K562 (cell line): ENCODE data around the gene FBXO8. TPM values are rescaled to one million over a fixed set of nuclear protein-coding genes. Genes with fewer than 3 reads are reported as not detected.

ENCODE experiments used
- ATAC-seq: fragments of 200-7000 bp; cut with Tn5 transposase; 3 replicates; pipeline ENCODE4 v1.9.1; 2020; ENCODE audit warnings: moderate library complexity
- BruUV-seq: library from RNA; stranded (reverse); fragments of 400-500 nt; replicated peaks from 2 replicates; lab custom pipeline; 2021; lab: Mats Ljungman, UMichigan
- CTCF ChIA-PET: fragments of 300-600 bp; formaldehyde crosslinking; extraction: SDS; loops from one replicate; lab custom pipeline; 2021; ENCODE audit warnings: low intra/inter-chr PET ratio; lab: Yijun Ruan, JAX
- POLR2A ChIA-PET: fragments of 300-600, 350-650 bp; sonication (Branson Sonifier 250); formaldehyde crosslinking; extraction: SDS; loops from one replicate; lab custom pipeline; 2021; ENCODE audit warnings: antibody characterized with exemption, inconsistent platforms; lab: Yijun Ruan, JAX
- DNase-seq, 4 experiments: peaks; one replicate each; pipeline versions ENCODE4 v3.0.0 to v3.0.0-alpha.2; 2011 to 2018; ENCODE audit warnings: low spot score in 3 of 4, mixed read lengths in 3 of 4; ENCODE audit errors: extremely low read depth in 1 of 4
- FAIRE-seq: peaks from 2 replicates; lab custom pipeline; 2011; peaks lifted over from hg19 to GRCh38; lab: Jason Lieb, UNC
- H2AFZ ChIP-seq: 2 replicates; pipeline ENCODE4 v1.6.0; 2011; ENCODE audit warnings: low read depth, low read length, control low read depth, inconsistent platforms
- H3K27ac ChIP-seq: fragments of 200-600 bp; 3 replicates; pipeline ENCODE4 v1.8.0; 2011; ENCODE audit warnings: low read depth, mild to moderate bottlenecking, control low read depth, inconsistent platforms, low read length, moderate library complexity, mixed read lengths; ENCODE audit errors: extremely low read depth
- H3K27me3 ChIP-seq, 2 experiments: fragments of 300-600 bp in 1 of 2; 2 replicates in 1 of 2; 3 replicates in 1 of 2; pipeline versions ENCODE4 v1.6.0 to v1.8.0; 2011; ENCODE audit warnings: inconsistent platforms in 2 of 2, low read length in 2 of 2, mild to moderate bottlenecking in 1 of 2, mixed read lengths in 1 of 2, moderate library complexity in 1 of 2; ENCODE audit not compliant: control insufficient read depth in 2 of 2, insufficient read depth in 2 of 2
- H3K36me3 ChIP-seq: fragments of 300-600 bp; 3 replicates; pipeline ENCODE4 v1.8.0; 2011; ENCODE audit warnings: mild to moderate bottlenecking, low read length, inconsistent platforms; ENCODE audit not compliant: control insufficient read depth, insufficient read depth
- H3K4me1 ChIP-seq, 2 experiments: fragments of 200-600 bp in 1 of 2; replicated peaks in 1 of 2; 2 replicates in 1 of 2; 3 replicates in 1 of 2; pipeline versions ENCODE4 v1.5.1 to v1.8.0; 2011; ENCODE audit warnings: inconsistent platforms in 2 of 2, low read length in 2 of 2, mild to moderate bottlenecking in 1 of 2, mixed read lengths in 1 of 2, moderate library complexity in 1 of 2; ENCODE audit not compliant: control insufficient read depth in 2 of 2, insufficient read depth in 2 of 2
- H3K4me2 ChIP-seq: 2 replicates; pipeline ENCODE4 v1.6.1; 2011; ENCODE audit warnings: low read length, control low read depth, inconsistent platforms, mixed read lengths; ENCODE audit not compliant: insufficient read depth
- H3K4me3 ChIP-seq: fragments of 200-600 bp; sonication (generic), shearing (Covaris generic); 2 replicates; pipeline ENCODE4 v1.5.1; 2016; ENCODE audit warnings: control low read depth, inconsistent platforms
- H3K79me2 ChIP-seq: fragments of 200-600 bp; 3 replicates; pipeline ENCODE4 v1.8.0; 2011; ENCODE audit warnings: low read length, inconsistent platforms; ENCODE audit not compliant: control insufficient read depth, insufficient read depth
- H3K9ac ChIP-seq, 2 experiments: 2 replicates each; pipeline versions ENCODE4 v1.6.0 to v1.6.1; 2011; ENCODE audit warnings: low read depth in 2 of 2, low read length in 2 of 2, control low read depth in 1 of 2, inconsistent platforms in 1 of 2, mild to moderate bottlenecking in 1 of 2, mixed read lengths in 1 of 2; ENCODE audit not compliant: insufficient read depth in 1 of 2
- H3K9me1 ChIP-seq: one replicate; pipeline ENCODE4 v1.6.0; 2011; ENCODE audit warnings: inconsistent platforms, mild to moderate bottlenecking, low read length, moderate library complexity; ENCODE audit not compliant: control insufficient read depth, insufficient read depth
- H3K9me3 ChIP-seq: replicated peaks from 2 replicates; pipeline ENCODE4 v1.5.1; 2011; ENCODE audit warnings: low read depth, low read length, inconsistent platforms; ENCODE audit not compliant: control insufficient read depth, insufficient read depth
- H4K20me1 ChIP-seq: replicated peaks from 2 replicates; pipeline ENCODE4 v1.6.1; 2011; ENCODE audit warnings: low read length, inconsistent platforms, mixed read lengths; ENCODE audit not compliant: control insufficient read depth, insufficient read depth
- ARID2 ChIP-seq: fragments of 450-650 bp; IDR thresholded peaks from 2 replicates; pipeline ENCODE4 v1.6.1; 2017; ENCODE audit warnings: antibody characterized with exemption, mild to moderate bottlenecking
- ATF1 ChIP-seq, 2 experiments: fragments of 450-650 bp in 1 of 2; IDR thresholded peaks; 2 replicates each; pipeline ENCODE4 v1.6.1; 2016; ENCODE audit warnings: missing compliant biosample characterization in 1 of 2, missing genetic modification characterization in 1 of 2
- EGR1 ChIP-seq: fragments of 450-650 bp; conservative IDR thresholded peaks from 2 replicates; pipeline ENCODE4 v1.6.1; 2017; ENCODE audit warnings: mild to moderate bottlenecking
- HDGF ChIP-seq: fragments of 450-650 bp; IDR thresholded peaks from 2 replicates; pipeline ENCODE4 v1.6.1; 2016
- ILK ChIP-seq: fragments of 450-650 bp; IDR thresholded peaks from 2 replicates; pipeline ENCODE4 v1.6.1; 2016; ENCODE audit warnings: missing genetic modification characterization, low read depth, mild to moderate bottlenecking, missing compliant biosample characterization, moderate library complexity, borderline replicate concordance
- MECOM ChIP-seq: fragments of 250-450 bp; sonication (Bioruptor Pico); IDR thresholded peaks from 2 replicates; pipeline ENCODE4 v1.8.0; 2022; ENCODE audit warnings: inconsistent platforms
- NRF1 ChIP-seq, 2 experiments: fragments of 450-650 bp; IDR thresholded peaks in 1 of 2; conservative IDR thresholded peaks in 1 of 2; 2 replicates each; pipeline ENCODE4 v1.6.1; 2014; ENCODE audit warnings: mild to moderate bottlenecking in 2 of 2
- WGBS: fragments of 100-300 bp; shearing (Covaris generic); methylation state at CpG from one replicate; pipeline ENCODE4 v1.1.6; 2016; ENCODE audit warnings: low coverage, mixed read lengths; ENCODE audit not compliant: insufficient coverage; ENCODE audit errors: missing lambda C conversion rate; 5-methylcytosine and 5-hydroxymethylcytosine counted together
- in situ Hi-C: fragments of 300-500 bp; cut with MboI; formaldehyde crosslinking; loops from 4 replicates; pipeline ENCODE4 v1.15.0; 2018; ENCODE audit warnings: inconsistent platforms, mixed read lengths
- intact Hi-C: fragments of 100-400 bp; cut with micrococcal nuclease; formaldehyde crosslinking; loops from 2 replicates; pipeline ENCODE4 v1.14.2; 2022
- polyA plus RNA-seq, 8 experiments: library from polyadenylated mRNA; depleted of rRNA in 4 of 8; stranded (reverse) in 5 of 8; unstranded in 3 of 8; fragments of >200 nt; fragmentation: Nextera tagmentation in 2 of 8; fragmentation: Illumina TruSeq in 1 of 8; extraction: Ambion mirVana in 2 of 8; extraction: Trizol in 1 of 8; gene quantifications; 2 replicates each; pipeline versions ENCODE4 v1.2.1 to v1.2.3, GENCODE V29; 2011 to 2014; ENCODE audit warnings: inconsistent platforms in 1 of 8, missing spikeins in 1 of 8
- total RNA-seq, 7 experiments: library from RNA; depleted of rRNA in 6 of 7; stranded (reverse); fragments of >200 nt in 6 of 7; fragmentation: Illumina TruSeq in 2 of 7; extraction: Trizol in 2 of 7; gene quantifications; 2 replicates each; pipeline versions ENCODE4 v1.2.1 to v1.2.3, GENCODE V29; 2011 to 2021; ENCODE audit warnings: low replicate concordance in 1 of 7
- TF ChIP-seq, protein P1 (sequence below): IDR thresholded peaks from 2 replicates; pipeline ENCODE4 v1.6.1; 2012; ENCODE audit warnings: low read depth, low read length, improper control_type of control experiment, borderline replicate concordance
- TF ChIP-seq, protein P2 (sequence below): fragments of 450-650 bp; IDR thresholded peaks from 2 replicates; pipeline ENCODE4 v1.6.1; 2017; ENCODE audit warnings: antibody characterized with exemption, mild to moderate bottlenecking
- TF ChIP-seq, protein P3 (sequence below): sonication (generic); formaldehyde crosslinking; IDR thresholded peaks from 2 replicates; pipeline ENCODE4 v1.8.0; 2022; ENCODE audit warnings: missing genetic modification reagents, mild to moderate bottlenecking, moderate library complexity, borderline replicate concordance

The FBXO8 gene
- total and polyA plus RNA-seq, 9 of the 15 experiments (the other 6 are each of a cell fraction or from before 2014, with no cell fraction given): 12.9 to 27.1 (median 14.8) TPM

DNA sequence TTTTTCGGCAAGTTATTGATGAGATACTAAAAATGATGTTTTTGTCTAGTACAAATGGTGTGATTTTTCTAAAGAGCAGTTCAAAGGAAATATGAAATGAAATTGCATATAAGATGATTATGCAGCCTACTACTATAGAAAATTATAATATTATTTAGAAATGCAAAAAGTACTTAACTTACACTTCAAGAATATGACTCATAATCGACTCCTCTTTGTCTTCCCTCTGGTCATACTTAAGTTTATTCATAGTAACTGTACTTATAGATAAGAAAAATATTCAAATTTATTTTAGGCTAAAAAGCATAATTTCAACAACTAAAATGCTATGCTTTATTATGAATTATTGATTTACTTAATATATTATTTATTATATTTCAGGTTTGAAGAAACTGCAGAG, 33.5 kb upstream of the FBXO8 start:
- in situ Hi-C loops (no loop called here), intact Hi-C loops (loop anchor here (5.0 kb wide), 3 partner anchors 195 to 565 kb away; no protein-coding TSS in a partner anchor)
- H3K4me3 ChIP-seq: no peak overlapping the region
- H3K4me2 ChIP-seq: no peak overlapping the region
- H4K20me1 ChIP-seq: no peaks in the 10 kb centered on the region
- ATAC-seq (no peak), FAIRE-seq (no peak), DNase-seq (no peak)
- TF ChIP-seq, protein P1, sequence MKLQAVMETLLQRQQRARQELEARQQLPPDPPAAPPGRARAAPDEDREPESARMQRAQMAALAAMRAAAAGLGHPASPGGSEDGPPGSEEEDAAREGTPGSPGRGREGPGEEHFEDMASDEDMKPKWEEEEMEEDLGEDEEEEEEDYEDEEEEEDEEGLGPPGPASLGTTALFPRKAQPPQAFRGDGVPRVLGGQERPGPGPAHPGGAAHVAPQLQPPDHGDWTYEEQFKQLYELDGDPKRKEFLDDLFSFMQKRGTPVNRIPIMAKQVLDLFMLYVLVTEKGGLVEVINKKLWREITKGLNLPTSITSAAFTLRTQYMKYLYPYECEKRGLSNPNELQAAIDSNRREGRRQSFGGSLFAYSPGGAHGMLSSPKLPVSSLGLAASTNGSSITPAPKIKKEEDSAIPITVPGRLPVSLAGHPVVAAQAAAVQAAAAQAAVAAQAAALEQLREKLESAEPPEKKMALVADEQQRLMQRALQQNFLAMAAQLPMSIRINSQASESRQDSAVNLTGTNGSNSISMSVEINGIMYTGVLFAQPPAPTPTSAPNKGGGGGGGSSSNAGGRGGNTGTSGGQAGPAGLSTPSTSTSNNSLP: no peak
- no peak for TF ChIP-seq EGR1
- no peak for TF ChIP-seq NRF1 (conservative IDR thresholded peaks at IDR 0.05 in 1 of 2, IDR thresholded peaks at IDR 0.05 in 1 of 2)
- TF ChIP-seq ATF1 (CRISPR knock-in tag; IDR thresholded peaks at IDR 0.05): no peak
- no peak for TF ChIP-seq ATF1 (tag; IDR thresholded peaks at IDR 0.05)
- TF ChIP-seq, protein P2, sequence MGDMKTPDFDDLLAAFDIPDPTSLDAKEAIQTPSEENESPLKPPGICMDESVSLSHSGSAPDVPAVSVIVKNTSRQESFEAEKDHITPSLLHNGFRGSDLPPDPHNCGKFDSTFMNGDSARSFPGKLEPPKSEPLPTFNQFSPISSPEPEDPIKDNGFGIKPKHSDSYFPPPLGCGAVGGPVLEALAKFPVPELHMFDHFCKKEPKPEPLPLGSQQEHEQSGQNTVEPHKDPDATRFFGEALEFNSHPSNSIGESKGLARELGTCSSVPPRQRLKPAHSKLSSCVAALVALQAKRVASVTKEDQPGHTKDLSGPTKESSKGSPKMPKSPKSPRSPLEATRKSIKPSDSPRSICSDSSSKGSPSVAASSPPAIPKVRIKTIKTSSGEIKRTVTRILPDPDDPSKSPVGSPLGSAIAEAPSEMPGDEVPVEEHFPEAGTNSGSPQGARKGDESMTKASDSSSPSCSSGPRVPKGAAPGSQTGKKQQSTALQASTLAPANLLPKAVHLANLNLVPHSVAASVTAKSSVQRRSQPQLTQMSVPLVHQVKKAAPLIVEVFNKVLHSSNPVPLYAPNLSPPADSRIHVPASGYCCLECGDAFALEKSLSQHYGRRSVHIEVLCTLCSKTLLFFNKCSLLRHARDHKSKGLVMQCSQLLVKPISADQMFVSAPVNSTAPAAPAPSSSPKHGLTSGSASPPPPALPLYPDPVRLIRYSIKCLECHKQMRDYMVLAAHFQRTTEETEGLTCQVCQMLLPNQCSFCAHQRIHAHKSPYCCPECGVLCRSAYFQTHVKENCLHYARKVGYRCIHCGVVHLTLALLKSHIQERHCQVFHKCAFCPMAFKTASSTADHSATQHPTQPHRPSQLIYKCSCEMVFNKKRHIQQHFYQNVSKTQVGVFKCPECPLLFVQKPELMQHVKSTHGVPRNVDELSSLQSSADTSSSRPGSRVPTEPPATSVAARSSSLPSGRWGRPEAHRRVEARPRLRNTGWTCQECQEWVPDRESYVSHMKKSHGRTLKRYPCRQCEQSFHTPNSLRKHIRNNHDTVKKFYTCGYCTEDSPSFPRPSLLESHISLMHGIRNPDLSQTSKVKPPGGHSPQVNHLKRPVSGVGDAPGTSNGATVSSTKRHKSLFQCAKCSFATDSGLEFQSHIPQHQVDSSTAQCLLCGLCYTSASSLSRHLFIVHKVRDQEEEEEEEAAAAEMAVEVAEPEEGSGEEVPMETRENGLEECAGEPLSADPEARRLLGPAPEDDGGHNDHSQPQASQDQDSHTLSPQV: no peak
- TF ChIP-seq, protein P3, sequence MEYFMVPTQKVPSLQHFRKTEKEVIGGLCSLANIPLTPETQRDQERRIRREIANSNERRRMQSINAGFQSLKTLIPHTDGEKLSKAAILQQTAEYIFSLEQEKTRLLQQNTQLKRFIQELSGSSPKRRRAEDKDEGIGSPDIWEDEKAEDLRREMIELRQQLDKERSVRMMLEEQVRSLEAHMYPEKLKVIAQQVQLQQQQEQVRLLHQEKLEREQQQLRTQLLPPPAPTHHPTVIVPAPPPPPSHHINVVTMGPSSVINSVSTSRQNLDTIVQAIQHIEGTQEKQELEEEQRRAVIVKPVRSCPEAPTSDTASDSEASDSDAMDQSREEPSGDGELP: no peak
- TF ChIP-seq ILK: no peak
- no peak for TF ChIP-seq MECOM
- TF ChIP-seq HDGF: no peak
- no peak for TF ChIP-seq ARID2
- BruUV-seq: no TSS peak
- ChIA-PET CTCF (interaction anchor here (0.6 kb wide), 1 partner anchor 59 kb away, joined by 5 read pairs; no protein-coding TSS in a partner anchor), POLR2A (no interaction called here)
- peaks cover 0 to 13% of the 10 kb centered on the region in 2 experiments; a peak in 2 of 5 replicates for H3K4me1 ChIP-seq
- 50% methylated on average over 2 of the region's 2 CpGs for WGBS
- H3K9ac ChIP-seq: no peak overlapping the region
- no peaks in the 10 kb centered on the region for H3K79me2 ChIP-seq
- no peak overlapping the region for H3K27ac ChIP-seq
- H3K36me3 ChIP-seq: peaks cover 56% of the 10 kb centered on the region
- no peaks in the 10 kb centered on the region for H3K27me3 ChIP-seq
- no peak overlapping the region for H2AFZ ChIP-seq
- H3K9me1 ChIP-seq: no peaks in the 10 kb centered on the region
- H3K9me3 ChIP-seq: no peaks in the 10 kb centered on the region
